Neural progenitor cell (in vitro differentiated cells): ENCODE results near the gene RADIL. TPM values are rescaled to one million over a fixed set of nuclear protein-coding genes. Genes with fewer than 3 reads are reported as not detected.

Experiments used
- DNase-seq: peaks from one replicate; pipeline ENCODE4 v3.0.0-alpha.2; 2016; ENCODE audit warnings: low spot score
- H2AFZ ChIP-seq: fragments of 200-600 bp; sonication (generic); replicated peaks from 2 replicates; pipeline ENCODE4 v1.6.1; 2016; ENCODE audit warnings: antibody characterized with exemption
- H3F3A ChIP-seq: fragments of 200-600 bp; sonication (generic); 2 replicates; pipeline ENCODE4 v1.6.1; 2016; ENCODE audit warnings: antibody characterized with exemption, low read depth
- H3K27ac ChIP-seq: fragments of 200-600 bp; sonication (generic); 2 replicates; pipeline ENCODE4 v1.5.1; 2016; ENCODE audit warnings: mild to moderate bottlenecking
- H3K27me3 ChIP-seq: fragments of 200-600 bp; sonication (generic); 2 replicates; pipeline ENCODE4 v1.6.1; 2016; ENCODE audit warnings: mild to moderate bottlenecking, moderate library complexity
- H3K36me3 ChIP-seq: fragments of 200-600 bp; sonication (generic); 2 replicates; pipeline ENCODE4 v1.5.1; 2016
- H3K4me1 ChIP-seq: fragments of 200-600 bp; sonication (generic); 2 replicates; pipeline ENCODE4 v1.6.1; 2016; ENCODE audit warnings: mixed run types
- H3K4me2 ChIP-seq: fragments of 200-600 bp; sonication (generic); 2 replicates; pipeline ENCODE4 v1.6.1; 2016
- H3K4me3 ChIP-seq: fragments of 200-600 bp; sonication (generic); 2 replicates; pipeline ENCODE4 v1.5.1; 2016
- H3K79me2 ChIP-seq: fragments of 200-600 bp; sonication (generic); 2 replicates; pipeline ENCODE4 v1.6.1; 2016; ENCODE audit warnings: low read depth
- H3K9ac ChIP-seq: fragments of 200-600 bp; sonication (generic); 2 replicates; pipeline ENCODE4 v1.6.1; 2016
- H3K9me3 ChIP-seq: fragments of 200-600 bp; sonication (generic); 2 replicates; pipeline ENCODE4 v1.5.1; 2016; ENCODE audit warnings: low read depth
- H4K20me1 ChIP-seq: fragments of 200-600 bp; sonication (generic); 2 replicates; pipeline ENCODE4 v1.6.1; 2016; ENCODE audit warnings: low read depth
- H3K27ac Mint-ChIP-seq: 3 replicates; pipeline ENCODE4 v1.8.0; 2021; ENCODE audit warnings: mixed read lengths
- H3K27me3 Mint-ChIP-seq: 2 replicates; pipeline ENCODE4 v1.8.0; 2022; ENCODE audit warnings: low read depth, mild to moderate bottlenecking, inconsistent platforms, moderate library complexity, mixed read lengths; ENCODE audit not compliant: insufficient read depth
- H3K36me3 Mint-ChIP-seq: 3 replicates; pipeline ENCODE4 v1.8.0; 2021; ENCODE audit warnings: mixed read lengths
- H3K4me1 Mint-ChIP-seq: 3 replicates; pipeline ENCODE4 v1.8.0; 2021; ENCODE audit warnings: mixed read lengths
- H3K4me3 Mint-ChIP-seq: 3 replicates; pipeline ENCODE4 v1.8.0; 2021; ENCODE audit warnings: mild to moderate bottlenecking, moderate library complexity, mixed read lengths
- H3K9me3 Mint-ChIP-seq: 3 replicates; pipeline ENCODE4 v1.8.0; 2020; ENCODE audit warnings: mixed read lengths
- CTCF ChIP-seq: fragments of 200-600 bp; sonication (generic); IDR thresholded peaks from 2 replicates; pipeline ENCODE4 v1.5.1; 2017; ENCODE audit warnings: antibody characterized with exemption, mild to moderate bottlenecking
- EZH2 ChIP-seq: fragments of 200-600 bp; sonication (generic); IDR thresholded peaks from 2 replicates; pipeline ENCODE4 v1.6.1; 2017; ENCODE audit warnings: antibody characterized with exemption, mild to moderate bottlenecking, moderate library complexity
- EZH2phosphoT487 ChIP-seq: fragments of 200-600 bp; sonication (generic); IDR thresholded peaks from 2 replicates; pipeline ENCODE4 v1.6.1; 2017; ENCODE audit warnings: antibody characterized with exemption
- total RNA-seq: library from RNA; depleted of rRNA; stranded (reverse); fragments of >200 nt; gene quantifications from 2 replicates; pipeline ENCODE4 v1.2.3, GENCODE V29; 2015; ENCODE audit warnings: low replicate concordance

RADIL gene
- total RNA-seq, 1 donor from 2014 or later, result 3.1 TPM

- no peak overlapping the region for H3K4me3 ChIP-seq
- no peak overlapping the region for H3K4me3 Mint-ChIP-seq
- no peak overlapping the region for H3K4me2 ChIP-seq
- H3K4me1 Mint-ChIP-seq, result peaks cover 2% of the 10 kb centered on the region
- no peaks in the 10 kb centered on the region for H3K9me3 ChIP-seq
- H3K36me3 ChIP-seq, result no peaks in the 10 kb centered on the region
- no peak overlapping the region for H2AFZ ChIP-seq
- H3K36me3 Mint-ChIP-seq, result peaks cover 8% of the 10 kb centered on the region
- H3K27ac Mint-ChIP-seq, result no peak overlapping the region
- TF ChIP-seq EZH2phosphoT487, result no peak
- TF ChIP-seq CTCF, result no peak
- no peak for TF ChIP-seq EZH2
- H3K4me1 ChIP-seq, result no peaks in the 10 kb centered on the region
- DNase-seq, result no peak
- H3K27me3 ChIP-seq, result no peaks in the 10 kb centered on the region
- no peaks in the 10 kb centered on the region for H3K79me2 ChIP-seq
- no peaks in the 10 kb centered on the region for H3K9me3 Mint-ChIP-seq
- H3K9ac ChIP-seq, result no peak overlapping the region
- no peaks in the 10 kb centered on the region for H4K20me1 ChIP-seq
- no peak overlapping the region for H3K27ac ChIP-seq
- no peaks in the 10 kb centered on the region for H3F3A ChIP-seq
- peaks cover 2% of the 10 kb centered on the region for H3K27me3 Mint-ChIP-seq
Observed at GRCh38 chr7:4825081-4825480, 58.4 kb downstream of the RADIL start.

DNA sequence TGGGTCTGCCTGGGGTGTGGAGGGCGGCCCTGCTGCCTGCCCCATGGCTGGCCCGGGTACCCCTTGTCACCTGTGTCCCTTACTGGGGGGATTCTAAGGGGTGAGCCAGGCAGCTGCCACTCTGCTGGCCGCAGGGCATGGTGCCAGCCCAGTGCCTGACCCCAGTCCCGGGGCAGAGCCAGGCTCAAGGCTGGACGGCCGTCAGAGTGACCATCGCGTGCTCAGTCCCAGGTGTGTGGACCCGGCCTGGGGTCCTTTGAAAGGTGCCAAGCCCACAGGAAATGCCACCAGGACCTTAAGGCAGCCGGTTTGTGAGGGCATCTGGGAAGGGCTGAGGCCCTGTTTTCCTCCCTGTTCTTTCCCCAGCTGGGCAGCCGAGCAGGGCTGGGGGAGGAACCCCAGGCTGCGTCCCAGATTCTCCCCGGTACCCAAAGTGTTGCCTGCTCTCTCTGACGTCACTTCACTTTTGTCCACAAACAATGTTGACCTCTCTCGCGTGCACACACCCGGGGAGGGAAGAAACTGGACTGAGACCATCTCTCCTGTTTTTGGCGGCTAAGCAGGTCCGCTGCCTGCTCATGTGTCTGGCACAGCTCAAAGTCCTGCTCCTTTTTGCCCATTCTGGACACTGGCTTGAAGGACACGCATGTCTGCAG, 59.3 kb downstream of the RADIL start:
- peaks cover 4% of the 10 kb centered on the region for H3K36me3 Mint-ChIP-seq
- H3K9me3 Mint-ChIP-seq, result no peaks in the 10 kb centered on the region

DNA sequence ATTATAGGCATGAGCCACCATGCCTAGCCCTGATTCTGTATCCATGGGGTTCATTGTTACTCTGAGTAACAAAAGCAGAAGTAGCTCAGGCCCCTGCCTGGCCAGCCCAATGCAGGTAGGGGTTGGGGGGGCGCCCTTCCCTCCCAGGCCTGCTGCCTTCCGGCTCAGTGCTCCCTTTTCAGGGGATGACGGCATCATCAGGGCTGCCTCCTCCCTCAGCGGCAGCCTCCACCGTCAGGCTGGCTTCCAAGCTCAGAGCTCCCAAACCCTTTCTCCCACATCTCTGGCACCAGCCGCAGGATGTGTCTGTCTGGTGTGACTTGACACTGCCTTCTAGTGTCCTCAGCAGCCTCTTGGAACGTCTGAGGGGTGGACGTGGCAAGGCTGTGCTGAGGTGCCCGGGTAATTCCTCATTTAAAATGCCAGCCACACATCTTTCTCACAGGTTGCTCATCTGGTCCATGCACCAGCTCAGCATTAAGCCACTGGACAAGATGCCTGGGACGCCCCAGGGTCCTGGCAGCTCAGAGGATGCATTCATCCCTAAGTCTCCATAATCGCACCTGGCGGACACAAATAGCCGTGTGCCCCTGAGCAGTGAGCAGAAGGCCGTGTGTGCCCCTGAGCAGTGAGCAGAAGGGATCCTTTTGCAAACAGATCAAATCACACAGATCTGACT, 59.9 kb downstream of the RADIL start:
- H3K27me3 ChIP-seq, result no peaks in the 10 kb centered on the region
- H3K27ac ChIP-seq, result no peak overlapping the region
- no peak for TF ChIP-seq CTCF
- no peak for TF ChIP-seq EZH2
- no peak for TF ChIP-seq EZH2phosphoT487
- Mint-ChIP-seq H3K4me3 (no peak overlapping the region), H3K9me3 (no peaks in the 10 kb centered on the region), H3K27me3 (peaks cover 2% of the 10 kb centered on the region), H3K4me1 (peaks cover 3% of the 10 kb centered on the region), H3K27ac (peak overlapping the region; percentile 76), H3K36me3 (peaks cover 4% of the 10 kb centered on the region)
- H2AFZ ChIP-seq, result no peak overlapping the region
- H3K4me2 ChIP-seq, result no peak overlapping the region
- no peaks in the 10 kb centered on the region for H3F3A ChIP-seq
- H3K9me3 ChIP-seq, result no peaks in the 10 kb centered on the region
- no peak for DNase-seq
- no peaks in the 10 kb centered on the region for H4K20me1 ChIP-seq
- no peak overlapping the region for H3K9ac ChIP-seq
- H3K79me2 ChIP-seq, result no peaks in the 10 kb centered on the region
- H3K4me3 ChIP-seq, result no peak overlapping the region
- H3K4me1 ChIP-seq, result no peaks in the 10 kb centered on the region
- H3K36me3 ChIP-seq, result no peaks in the 10 kb centered on the region

More for the DNA sequence above, 59.3 kb downstream of the RADIL start:
- Histone ChIP-seq H3F3A (no peaks in the 10 kb centered on the region), H3K4me3 (no peak overlapping the region), H4K20me1 (no peaks in the 10 kb centered on the region), H3K27ac (no peak overlapping the region), H3K4me2 (no peak overlapping the region), H3K4me1 (no peaks in the 10 kb centered on the region), H3K79me2 (no peaks in the 10 kb centered on the region), H3K9ac (no peak overlapping the region), H3K9me3 (no peaks in the 10 kb centered on the region), H2AFZ (no peak overlapping the region), H3K27me3 (no peaks in the 10 kb centered on the region), H3K36me3 (no peaks in the 10 kb centered on the region)
- no peak for DNase-seq
- H3K4me3 Mint-ChIP-seq, result no peak overlapping the region
- H3K27me3 Mint-ChIP-seq, result peaks cover 2% of the 10 kb centered on the region
- no peak for TF ChIP-seq EZH2phosphoT487
- TF ChIP-seq EZH2, result no peak
- TF ChIP-seq CTCF, result no peak
- H3K4me1 Mint-ChIP-seq, result peaks cover 3% of the 10 kb centered on the region
- H3K27ac Mint-ChIP-seq, result no peak overlapping the region
